IMR-90 (cell line): ENCODE data around the gene NDOR1.

ENCODE experiments used
- CEBPB ChIP-seq: IDR thresholded peaks from 2 replicates; pipeline ENCODE4 v1.6.1; 2012; ENCODE audit warnings: low read depth, low read length, improper control_type of control experiment
- CHD1 ChIP-seq: IDR thresholded peaks from 2 replicates; pipeline ENCODE4 v1.6.1; 2012; ENCODE audit warnings: low read depth, low read length, improper control_type of control experiment
- CTCF ChIP-seq: conservative IDR thresholded peaks from 2 replicates; pipeline ENCODE4 v1.5.1; 2012; ENCODE audit warnings: mild to moderate bottlenecking, low read depth, low read length, improper control_type of control experiment
- FOS ChIP-seq: fragments of 150-350 bp; IDR thresholded peaks from 2 replicates; pipeline ENCODE4 v1.6.1; 2016; ENCODE audit warnings: low read depth, low read length
- MAZ ChIP-seq: IDR thresholded peaks from 2 replicates; pipeline ENCODE4 v1.6.1; 2012; ENCODE audit warnings: low read depth, mild to moderate bottlenecking, low read length, improper control_type of control experiment, moderate library complexity, borderline replicate concordance
- MXI1 ChIP-seq: IDR thresholded peaks from 2 replicates; pipeline ENCODE4 v1.6.1; 2012; ENCODE audit warnings: low read depth, mild to moderate bottlenecking, low read length, moderate library complexity, borderline replicate concordance
- NFE2L2 ChIP-seq: fragments of 150-350 bp; IDR thresholded peaks from 2 replicates; pipeline ENCODE4 v1.6.1; 2016; ENCODE audit warnings: low read depth, mild to moderate bottlenecking, low read length
- POLR2A ChIP-seq: IDR thresholded peaks from 2 replicates; pipeline ENCODE4 v1.6.1; 2012; ENCODE audit warnings: mild to moderate bottlenecking, low read depth, low read length
- RAD21 ChIP-seq: IDR thresholded peaks from 2 replicates; pipeline ENCODE4 v1.6.1; 2012; ENCODE audit warnings: low read length, improper control_type of control experiment
- RCOR1 ChIP-seq: IDR thresholded peaks from 2 replicates; pipeline ENCODE4 v1.6.1; 2012; ENCODE audit warnings: mild to moderate bottlenecking, low read length, improper control_type of control experiment; ENCODE audit not compliant: insufficient replicate concordance
- RFX5 ChIP-seq: IDR thresholded peaks from 2 replicates; pipeline ENCODE4 v1.8.0; 2012; ENCODE audit warnings: low read depth, mild to moderate bottlenecking, low read length, moderate library complexity
- SMC3 ChIP-seq: fragments of 150-350 bp; IDR thresholded peaks from 2 replicates; pipeline ENCODE4 v1.6.1; 2016; ENCODE audit warnings: low read depth, mild to moderate bottlenecking, antibody characterized with exemption, low read length, moderate library complexity
- USF2 ChIP-seq: fragments of 150-350 bp; IDR thresholded peaks from 2 replicates; pipeline ENCODE4 v1.6.1; 2017; ENCODE audit warnings: mild to moderate bottlenecking, antibody characterized with exemption, low read length, low read depth

GRCh38 chr9:137253717-137254623 is 48.5 kb downstream of the NDOR1 start:
- TF ChIP-seq POLR2A (no peak), CTCF (no peak), USF2 (no peak), CEBPB (no peak), FOS (no peak), NFE2L2 (no peak), RFX5 (no peak), MAZ (no peak), RCOR1 (no peak), MXI1 (no peak), CHD1 (no peak), SMC3 (no peak), RAD21 (no peak)
